HepG2 (cell line): ENCODE measurements around the gene SEC14L5. TPM values are rescaled to one million over a fixed set of nuclear protein-coding genes. Genes with fewer than 3 reads are reported as not detected.
A peak's percentile ranks its signal among the peaks of the same experiment; 100 is the strongest.

Experiments used
- ARHGAP35 ChIP-seq: sonication (generic); formaldehyde crosslinking; IDR thresholded peaks from 2 replicates; pipeline ENCODE4 v1.9.0; 2022; ENCODE audit warnings: mild to moderate bottlenecking, inconsistent platforms, moderate library complexity, missing genetic modification reagents, borderline replicate concordance
- CC2D1A ChIP-seq: sonication (generic); formaldehyde crosslinking; IDR thresholded peaks from 2 replicates; pipeline ENCODE4 v1.8.1; 2023; ENCODE audit warnings: mild to moderate bottlenecking, missing genetic modification reagents
- EHMT2 ChIP-seq: fragments of 200-600 bp; sonication (generic); IDR thresholded peaks from 2 replicates; pipeline ENCODE4 v1.7.0; 2017; ENCODE audit warnings: antibody characterized with exemption, low read depth, low read length, borderline replicate concordance
- HHEX ChIP-seq: IDR thresholded peaks from 2 replicates; pipeline ENCODE4 v1.6.1; 2016; ENCODE audit warnings: control low read depth
- HNF4G ChIP-seq, 2 experiments: sonication (generic) in 1 of 2; formaldehyde crosslinking in 1 of 2; IDR thresholded peaks; 2 replicates each; pipeline versions ENCODE4 v1.4.0 to v1.6.1; 2011 to 2020; ENCODE audit warnings: borderline replicate concordance in 2 of 2, low read depth in 2 of 2, mild to moderate bottlenecking in 2 of 2, low read length in 1 of 2, missing genetic modification reagents in 1 of 2, moderate library complexity in 1 of 2
- HNRNPL ChIP-seq: fragments of 200-400 bp; formaldehyde crosslinking; IDR thresholded peaks from 2 replicates; pipeline ENCODE4 v1.6.1; 2017; ENCODE audit warnings: mild to moderate bottlenecking, low read depth, low read length
- HOXA9 ChIP-seq: sonication (generic); formaldehyde crosslinking; IDR thresholded peaks from 2 replicates; pipeline ENCODE4 v1.8.1; 2022; ENCODE audit warnings: missing genetic modification reagents, mild to moderate bottlenecking, moderate library complexity, borderline replicate concordance
- KLF11 ChIP-seq: IDR thresholded peaks from 2 replicates; pipeline ENCODE4 v1.6.1; 2016; ENCODE audit warnings: missing compliant biosample characterization
- NFE2L1 ChIP-seq: sonication (generic); formaldehyde crosslinking; IDR thresholded peaks from 2 replicates; pipeline ENCODE4 v1.4.0; 2020; ENCODE audit warnings: missing genetic modification reagents, mild to moderate bottlenecking, borderline replicate concordance
- NFKB2 ChIP-seq: sonication (generic); formaldehyde crosslinking; IDR thresholded peaks from 2 replicates; pipeline ENCODE4 v1.4.0; 2020; ENCODE audit warnings: missing genetic modification reagents, borderline replicate concordance
- TSC22D2 ChIP-seq: sonication (generic); formaldehyde crosslinking; IDR thresholded peaks from 2 replicates; pipeline ENCODE4 v1.5.1; 2020; ENCODE audit warnings: missing genetic modification reagents, mild to moderate bottlenecking, borderline replicate concordance
- ZNF253 ChIP-seq: sonication (generic); formaldehyde crosslinking; IDR thresholded peaks from 2 replicates; pipeline ENCODE4 v1.8.0; 2022; ENCODE audit warnings: mild to moderate bottlenecking, missing genetic modification reagents, borderline replicate concordance
- ZNF33B ChIP-seq: sonication (generic); formaldehyde crosslinking; IDR thresholded peaks from 2 replicates; pipeline ENCODE4 v1.5.1; 2020; ENCODE audit warnings: mild to moderate bottlenecking, missing genetic modification reagents
- ZNF501 ChIP-seq: sonication (generic); formaldehyde crosslinking; IDR thresholded peaks from 2 replicates; pipeline ENCODE4 v1.5.1; 2020; ENCODE audit warnings: mild to moderate bottlenecking, moderate library complexity, missing genetic modification reagents
- ZNF547 ChIP-seq: sonication (generic); formaldehyde crosslinking; IDR thresholded peaks from 2 replicates; pipeline ENCODE4 v1.5.1; 2020; ENCODE audit warnings: mild to moderate bottlenecking, missing genetic modification reagents
- ZNF562 ChIP-seq: sonication (generic); formaldehyde crosslinking; IDR thresholded peaks from 2 replicates; pipeline ENCODE4 v1.8.0; 2022; ENCODE audit warnings: missing genetic modification reagents, borderline replicate concordance
- ZNF672 ChIP-seq: sonication (generic); formaldehyde crosslinking; IDR thresholded peaks from 2 replicates; pipeline ENCODE4 v1.8.1; 2022; ENCODE audit warnings: missing genetic modification reagents
- ZNF780A ChIP-seq: sonication (generic); formaldehyde crosslinking; IDR thresholded peaks from 2 replicates; pipeline ENCODE4 v1.8.0; 2022; ENCODE audit warnings: mild to moderate bottlenecking, missing genetic modification reagents, moderate library complexity
- ZNF839 ChIP-seq: sonication (generic); formaldehyde crosslinking; IDR thresholded peaks from 2 replicates; pipeline ENCODE4 v1.4.0; 2020; ENCODE audit warnings: missing genetic modification reagents, mild to moderate bottlenecking, borderline replicate concordance
- polyA plus RNA-seq, 8 experiments: library from polyadenylated mRNA; depleted of rRNA in 3 of 8; stranded (reverse) in 7 of 8; unstranded in 1 of 8; fragments of >200 nt; fragmentation: Illumina TruSeq in 4 of 8; extraction: Trizol in 4 of 8; gene quantifications; 2 replicates each; pipeline versions ENCODE4 v1.2.1 to v1.2.3, GENCODE V29; 2011 to 2016; ENCODE audit warnings: low read depth in 4 of 8, missing spikeins in 1 of 8, mixed read lengths in 1 of 8; ENCODE audit not compliant: insufficient read depth in 1 of 8
- total RNA-seq, 5 experiments: library from RNA; depleted of rRNA; stranded (reverse); fragments of >200 nt; fragmentation: Illumina TruSeq; extraction: Trizol; gene quantifications; 2 replicates each; pipeline ENCODE4 v1.2.3, GENCODE V29; 2016; ENCODE audit warnings: low read depth in 1 of 5
- TF ChIP-seq, protein P1 (sequence below): sonication (generic); formaldehyde crosslinking; IDR thresholded peaks from 2 replicates; pipeline ENCODE4 v1.4.0; 2020; ENCODE audit warnings: mild to moderate bottlenecking, missing genetic modification reagents
- TF ChIP-seq, protein P2 (sequence below), 2 experiments: fragments of 450-650 bp in 1 of 2; sonication (generic) in 1 of 2; formaldehyde crosslinking; IDR thresholded peaks; 2 replicates each; pipeline versions ENCODE4 v1.5.0 to v1.8.0; 2020 to 2022; ENCODE audit warnings: mild to moderate bottlenecking in 1 of 2, missing genetic modification reagents in 1 of 2
- TF ChIP-seq, protein P3 (sequence below): sonication (generic); formaldehyde crosslinking; IDR thresholded peaks from 2 replicates; pipeline ENCODE4 v1.5.1; 2020; ENCODE audit warnings: missing genetic modification reagents, mild to moderate bottlenecking, borderline replicate concordance

SEC14L5 gene
- total and polyA plus RNA-seq, 2 of the 13 experiments (the other 11 are each of a cell fraction or from before 2014, with no cell fraction given), result 0.40 to 0.42 TPM

DNA sequence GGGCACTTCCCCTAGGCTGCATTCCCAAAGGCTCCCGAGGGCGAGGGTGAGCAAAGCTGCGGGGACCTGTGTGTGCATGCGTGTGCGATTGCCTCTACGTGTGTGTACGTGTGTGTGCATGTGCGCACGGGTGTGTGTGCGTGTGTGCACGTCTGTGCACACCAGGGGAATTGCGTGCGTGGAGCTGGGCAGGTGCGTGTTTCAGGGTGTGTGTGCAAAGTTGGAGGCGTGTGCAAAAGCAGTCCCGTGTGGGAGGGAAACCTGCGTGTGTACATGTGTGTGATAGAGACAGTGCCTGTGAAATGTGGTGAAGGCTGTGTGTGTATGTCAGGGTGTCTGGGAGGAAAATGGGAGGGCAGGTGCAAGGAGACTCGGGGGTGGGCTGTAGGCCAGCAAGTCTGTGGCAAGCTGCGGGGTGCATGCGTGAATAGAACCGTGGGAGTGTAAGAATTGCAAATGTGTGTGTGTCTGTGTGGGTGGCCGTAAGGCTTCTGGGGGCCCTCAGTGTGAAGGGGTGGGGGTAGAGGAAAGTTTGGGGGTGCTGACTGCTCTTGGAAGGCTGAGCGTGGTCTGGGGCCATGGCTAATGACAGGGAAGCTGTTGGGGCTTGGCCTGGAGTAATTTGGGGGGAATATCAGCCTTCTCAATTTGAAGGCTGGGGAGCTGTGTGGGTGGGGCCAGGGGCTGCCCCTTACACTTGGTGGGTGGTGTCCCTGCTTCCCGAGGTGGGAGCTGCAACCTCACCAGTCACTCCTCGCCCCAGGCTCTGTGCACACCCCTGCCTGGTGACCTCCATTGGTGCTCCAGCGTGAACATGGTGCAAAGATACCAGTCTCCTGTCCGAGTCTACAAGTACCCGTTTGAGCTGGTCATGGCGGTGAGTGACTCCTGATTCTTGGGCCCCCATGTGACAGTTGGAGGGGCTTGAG, 644 bp downstream of the SEC14L5 start (continued):
- TF ChIP-seq, protein P1, sequence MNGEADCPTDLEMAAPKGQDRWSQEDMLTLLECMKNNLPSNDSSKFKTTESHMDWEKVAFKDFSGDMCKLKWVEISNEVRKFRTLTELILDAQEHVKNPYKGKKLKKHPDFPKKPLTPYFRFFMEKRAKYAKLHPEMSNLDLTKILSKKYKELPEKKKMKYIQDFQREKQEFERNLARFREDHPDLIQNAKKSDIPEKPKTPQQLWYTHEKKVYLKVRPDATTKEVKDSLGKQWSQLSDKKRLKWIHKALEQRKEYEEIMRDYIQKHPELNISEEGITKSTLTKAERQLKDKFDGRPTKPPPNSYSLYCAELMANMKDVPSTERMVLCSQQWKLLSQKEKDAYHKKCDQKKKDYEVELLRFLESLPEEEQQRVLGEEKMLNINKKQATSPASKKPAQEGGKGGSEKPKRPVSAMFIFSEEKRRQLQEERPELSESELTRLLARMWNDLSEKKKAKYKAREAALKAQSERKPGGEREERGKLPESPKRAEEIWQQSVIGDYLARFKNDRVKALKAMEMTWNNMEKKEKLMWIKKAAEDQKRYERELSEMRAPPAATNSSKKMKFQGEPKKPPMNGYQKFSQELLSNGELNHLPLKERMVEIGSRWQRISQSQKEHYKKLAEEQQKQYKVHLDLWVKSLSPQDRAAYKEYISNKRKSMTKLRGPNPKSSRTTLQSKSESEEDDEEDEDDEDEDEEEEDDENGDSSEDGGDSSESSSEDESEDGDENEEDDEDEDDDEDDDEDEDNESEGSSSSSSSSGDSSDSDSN (CRISPR knock-in tag), result 0 out of 2 replicates have a peak, but pooled peaks have one; percentile 31
- TF ChIP-seq ZNF672 (CRISPR knock-in tag), result peak; percentile 85
- no peak for TF ChIP-seq KLF11 (CRISPR knock-in tag)
- peak; percentile 74; the same call in 1 of the 2 replicates for TF ChIP-seq ZNF33B (CRISPR knock-in tag)
- no peak for TF ChIP-seq CC2D1A
- TF ChIP-seq, protein P2, sequence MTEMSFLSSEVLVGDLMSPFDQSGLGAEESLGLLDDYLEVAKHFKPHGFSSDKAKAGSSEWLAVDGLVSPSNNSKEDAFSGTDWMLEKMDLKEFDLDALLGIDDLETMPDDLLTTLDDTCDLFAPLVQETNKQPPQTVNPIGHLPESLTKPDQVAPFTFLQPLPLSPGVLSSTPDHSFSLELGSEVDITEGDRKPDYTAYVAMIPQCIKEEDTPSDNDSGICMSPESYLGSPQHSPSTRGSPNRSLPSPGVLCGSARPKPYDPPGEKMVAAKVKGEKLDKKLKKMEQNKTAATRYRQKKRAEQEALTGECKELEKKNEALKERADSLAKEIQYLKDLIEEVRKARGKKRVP (CRISPR knock-in tag; IDR thresholded peaks at IDR 0.05), result 0 out of 4 replicates have a peak, but pooled peaks of 1 of the 2 experiments have one; percentile 30
- TF ChIP-seq, protein P3, sequence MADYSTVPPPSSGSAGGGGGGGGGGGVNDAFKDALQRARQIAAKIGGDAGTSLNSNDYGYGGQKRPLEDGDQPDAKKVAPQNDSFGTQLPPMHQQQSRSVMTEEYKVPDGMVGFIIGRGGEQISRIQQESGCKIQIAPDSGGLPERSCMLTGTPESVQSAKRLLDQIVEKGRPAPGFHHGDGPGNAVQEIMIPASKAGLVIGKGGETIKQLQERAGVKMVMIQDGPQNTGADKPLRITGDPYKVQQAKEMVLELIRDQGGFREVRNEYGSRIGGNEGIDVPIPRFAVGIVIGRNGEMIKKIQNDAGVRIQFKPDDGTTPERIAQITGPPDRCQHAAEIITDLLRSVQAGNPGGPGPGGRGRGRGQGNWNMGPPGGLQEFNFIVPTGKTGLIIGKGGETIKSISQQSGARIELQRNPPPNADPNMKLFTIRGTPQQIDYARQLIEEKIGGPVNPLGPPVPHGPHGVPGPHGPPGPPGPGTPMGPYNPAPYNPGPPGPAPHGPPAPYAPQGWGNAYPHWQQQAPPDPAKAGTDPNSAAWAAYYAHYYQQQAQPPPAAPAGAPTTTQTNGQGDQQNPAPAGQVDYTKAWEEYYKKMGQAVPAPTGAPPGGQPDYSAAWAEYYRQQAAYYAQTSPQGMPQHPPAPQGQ (CRISPR knock-in tag), result peak; percentile 86; the same call in 1 of the 2 replicates
- no peak for TF ChIP-seq HNF4G (IDR thresholded peaks at IDR 0.05; ENCODE audit: borderline replicate concordance, low read depth, low read length)
- TF ChIP-seq HNF4G (CRISPR knock-in tag; IDR thresholded peaks at IDR 0.05; ENCODE audit: borderline replicate concordance, low read depth), result 0 out of 2 replicates have a peak, but pooled peaks have one; percentile 26
- TF ChIP-seq ZNF501 (CRISPR knock-in tag), result no peak
- peak; percentile 44; the same call in 1 of the 2 replicates for TF ChIP-seq EHMT2
- TF ChIP-seq ZNF780A (CRISPR knock-in tag), result peak; percentile 58; the same call in 1 of the 2 replicates
- TF ChIP-seq ZNF839 (CRISPR knock-in tag), result peak; percentile 91; the same call in 1 of the 2 replicates
- 0 out of 2 replicates have a peak, but pooled peaks have one; percentile 7 for TF ChIP-seq TSC22D2 (CRISPR knock-in tag)
- peak; percentile 91 for TF ChIP-seq NFE2L1 (CRISPR knock-in tag)
- 0 out of 2 replicates have a peak, but pooled peaks have one; percentile 48 for TF ChIP-seq ZNF562 (CRISPR knock-in tag)
- peak; percentile 36; the same call in 1 of the 2 replicates for TF ChIP-seq ZNF253
- no peak for TF ChIP-seq HHEX (CRISPR knock-in tag)
- peak; percentile 75; the same call in 1 of the 2 replicates for TF ChIP-seq ZNF547 (CRISPR knock-in tag)
- 0 out of 2 replicates have a peak, but pooled peaks have one; percentile 5 for TF ChIP-seq NFKB2 (CRISPR knock-in tag)
- TF ChIP-seq HNRNPL, result no peak
- peak; percentile 87 for TF ChIP-seq HOXA9
- 0 out of 2 replicates have a peak, but pooled peaks have one; percentile 4 for TF ChIP-seq ARHGAP35 (CRISPR knock-in tag)
